Gastrocnemius medialis (tissue), 4 donors: ENCODE data around the gene MYBPH. TPM values are rescaled to one million over a fixed set of nuclear protein-coding genes. Genes with fewer than 3 reads are reported as not detected.

Experiments
- ATAC-seq, 2 donors: fragments of 150-250 bp; one replicate each; pipeline ENCODE4 v1.9.1; 2016
- DNase-seq, 2 donors: peaks; one replicate each; pipeline ENCODE4 v3.0.0-alpha.2; 2019
- H3K27ac ChIP-seq, 4 donors: fragments of 200-600 bp; sonication (generic); 1 replicate in 1 of 4; 2 replicates in 3 of 4; pipeline ENCODE4 v1.5.1; 2016 to 2018; ENCODE audit warnings: mild to moderate bottlenecking in 2 of 4, moderate library complexity in 1 of 4
- H3K27me3 ChIP-seq, 3 donors: fragments of 200-600 bp; sonication (generic) in 2 of 3; 1 replicate in 1 of 3; 2 replicates in 2 of 3; pipeline versions ENCODE4 v1.5.1 to v1.6.0; 2016 to 2019; ENCODE audit warnings: mild to moderate bottlenecking in 1 of 3, moderate library complexity in 1 of 3
- H3K36me3 ChIP-seq, 2 donors: fragments of 200-600 bp; sonication (generic) in 1 of 2; one replicate each; pipeline ENCODE4 v1.5.1; 2017 to 2018
- H3K4me1 ChIP-seq, 2 donors: fragments of 200-600 bp; sonication (generic) in 1 of 2; one replicate each; pipeline ENCODE4 v1.5.1; 2016 to 2017; ENCODE audit warnings: mild to moderate bottlenecking in 2 of 2
- H3K4me3 ChIP-seq, 4 donors: fragments of 200-600 bp; sonication (generic) in 3 of 4; 1 replicate in 1 of 4; 2 replicates in 3 of 4; pipeline ENCODE4 v1.5.1; 2016 to 2019; ENCODE audit warnings: mild to moderate bottlenecking in 2 of 4
- H3K9me3 ChIP-seq, 3 donors: fragments of 200-600 bp; sonication (generic) in 2 of 3; 1 replicate in 1 of 3; 2 replicates in 2 of 3; pipeline ENCODE4 v1.5.1; 2016 to 2019
- POLR2A ChIP-seq, 2 donors: fragments of 450-650 bp; IDR thresholded peaks; one replicate each; pipeline ENCODE4 v1.6.1; 2017; ENCODE audit warnings: antibody characterized with exemption in 2 of 2, mild to moderate bottlenecking in 2 of 2, moderate library complexity in 2 of 2
- in situ Hi-C, 4 donors: fragments of 200-750 bp; cut with MboI; loops; one replicate each; pipeline versions ENCODE4 v1.15.0 to v1.8.0; 2017; ENCODE audit warnings: low sequenced_read_pairs in 4 of 4
- intact Hi-C: fragments of 100-400 bp; cut with DNase I; formaldehyde crosslinking; loops from one replicate; pipeline ENCODE4 v1.15.1; 2023; ENCODE audit warnings: low total_unique reads
- total RNA-seq, 4 donors: library from RNA; depleted of rRNA; stranded (reverse); fragments of >200 nt; gene quantifications; one replicate each; pipeline versions ENCODE4 v1.1.0 to v1.2.3, GENCODE V29; 2016
- TF ChIP-seq, protein P1 (sequence below), 5 experiments: fragments of 450-650 bp in 3 of 5; fragments of 200-600 bp in 2 of 5; sonication (generic) in 2 of 5; IDR thresholded peaks in 4 of 5; conservative IDR thresholded peaks in 1 of 5; 1 replicate in 4 of 5; 2 replicates in 1 of 5; pipeline ENCODE4 v1.5.1; 2016 to 2019; ENCODE audit warnings: antibody characterized with exemption in 5 of 5, mild to moderate bottlenecking in 3 of 5, moderate library complexity in 3 of 5

The MYBPH gene
- total RNA-seq, 4 donors from 2014 or later: 7.4 to 260 (median 45.5) TPM

DNA sequence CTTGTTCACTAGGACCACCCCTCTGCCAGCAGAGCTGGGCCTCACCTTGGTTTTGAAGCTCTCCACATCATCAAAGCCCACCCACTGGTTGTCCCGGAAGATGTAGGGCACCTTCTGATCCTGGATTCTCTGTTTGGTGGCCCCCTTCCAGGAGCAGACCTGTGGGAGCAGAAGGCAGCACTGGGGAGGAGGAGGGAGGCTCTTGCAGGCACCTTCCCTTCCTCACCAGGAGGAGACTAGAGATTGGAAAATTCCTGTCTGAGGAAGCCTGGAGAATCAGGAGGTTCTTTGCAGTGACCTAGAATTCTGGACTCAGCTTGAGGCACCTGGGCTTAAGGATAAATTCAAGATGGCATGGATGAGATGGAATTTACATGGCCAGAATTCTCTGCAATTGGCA, 43.5 kb upstream of the MYBPH start:
- in situ Hi-C loops: loop anchor here (5.0 to 10.0 kb wide), 6 partner anchors 54 to 184 kb away; no protein-coding TSS in a partner anchor
- Histone ChIP-seq H3K4me1 (peaks cover 3 to 8% of the 10 kb centered on the region in 2 donors), H3K4me3 (no peak overlapping the region), H3K9me3 (no peaks in the 10 kb centered on the region), H3K36me3 (no peaks in the 10 kb centered on the region), H3K27ac (no peak overlapping the region), H3K27me3 (no peaks in the 10 kb centered on the region)
- ATAC-seq (no peak), DNase-seq (no peak)
- intact Hi-C loops: no loop called here
- TF ChIP-seq POLR2A (IDR thresholded peaks at IDR 0.05): no peak
- TF ChIP-seq, protein P1, sequence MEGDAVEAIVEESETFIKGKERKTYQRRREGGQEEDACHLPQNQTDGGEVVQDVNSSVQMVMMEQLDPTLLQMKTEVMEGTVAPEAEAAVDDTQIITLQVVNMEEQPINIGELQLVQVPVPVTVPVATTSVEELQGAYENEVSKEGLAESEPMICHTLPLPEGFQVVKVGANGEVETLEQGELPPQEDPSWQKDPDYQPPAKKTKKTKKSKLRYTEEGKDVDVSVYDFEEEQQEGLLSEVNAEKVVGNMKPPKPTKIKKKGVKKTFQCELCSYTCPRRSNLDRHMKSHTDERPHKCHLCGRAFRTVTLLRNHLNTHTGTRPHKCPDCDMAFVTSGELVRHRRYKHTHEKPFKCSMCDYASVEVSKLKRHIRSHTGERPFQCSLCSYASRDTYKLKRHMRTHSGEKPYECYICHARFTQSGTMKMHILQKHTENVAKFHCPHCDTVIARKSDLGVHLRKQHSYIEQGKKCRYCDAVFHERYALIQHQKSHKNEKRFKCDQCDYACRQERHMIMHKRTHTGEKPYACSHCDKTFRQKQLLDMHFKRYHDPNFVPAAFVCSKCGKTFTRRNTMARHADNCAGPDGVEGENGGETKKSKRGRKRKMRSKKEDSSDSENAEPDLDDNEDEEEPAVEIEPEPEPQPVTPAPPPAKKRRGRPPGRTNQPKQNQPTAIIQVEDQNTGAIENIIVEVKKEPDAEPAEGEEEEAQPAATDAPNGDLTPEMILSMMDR (IDR thresholded peaks at IDR 0.05 in 4 of 5, conservative IDR thresholded peaks at IDR 0.05 in 1 of 5): no peak

GRCh38 chr1:203217668-203218067, 42.0 kb upstream of the MYBPH start:
- in situ Hi-C loops (loop anchor here (5.0 to 10.0 kb wide), 6 partner anchors 53 to 183 kb away; no protein-coding TSS in a partner anchor), intact Hi-C loops (no loop called here)
- no peak overlapping the region for H3K4me3 ChIP-seq
- no peaks in the 10 kb centered on the region for H3K9me3 ChIP-seq
- H3K36me3 ChIP-seq: no peaks in the 10 kb centered on the region
- no peak for ATAC-seq
- TF ChIP-seq POLR2A (IDR thresholded peaks at IDR 0.05): no peak
- TF ChIP-seq, protein P1 (IDR thresholded peaks at IDR 0.05 in 4 of 5, conservative IDR thresholded peaks at IDR 0.05 in 1 of 5): no peak
- no peaks in the 10 kb centered on the region for H3K27me3 ChIP-seq
- no peak for DNase-seq
- peaks cover 3 to 8% of the 10 kb centered on the region in 2 donors for H3K4me1 ChIP-seq
- no peak overlapping the region for H3K27ac ChIP-seq

DNA sequence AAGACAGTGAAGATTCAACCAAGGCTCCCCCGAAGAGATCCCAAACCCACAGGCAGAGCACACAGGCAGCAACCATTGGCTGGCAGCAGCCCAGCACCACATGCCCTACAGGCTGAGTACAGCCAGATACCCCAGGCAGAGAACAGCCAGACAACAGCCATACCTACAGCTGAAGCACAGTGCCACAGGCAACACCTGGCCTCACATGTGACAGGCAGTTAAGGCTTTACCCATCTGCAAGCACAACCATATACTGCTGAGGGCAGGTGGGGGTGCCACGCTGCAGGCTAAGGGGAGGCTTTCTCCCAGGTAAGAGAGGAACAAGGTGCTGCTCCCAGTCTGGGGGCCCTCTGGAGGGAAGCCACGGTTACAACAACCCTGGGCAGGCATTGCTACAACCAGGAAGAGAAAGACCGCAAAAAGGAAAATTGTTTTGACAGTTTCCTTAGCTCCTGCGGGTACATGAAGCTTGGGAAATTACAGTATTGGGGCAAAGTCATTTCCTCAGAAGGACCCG, 41.6 kb upstream of the MYBPH start:
- DNase-seq: no peak
- Histone ChIP-seq H3K27ac (no peak overlapping the region), H3K4me3 (no peak overlapping the region), H3K27me3 (no peaks in the 10 kb centered on the region), H3K36me3 (no peaks in the 10 kb centered on the region), H3K9me3 (no peaks in the 10 kb centered on the region), H3K4me1 (peaks cover 3 to 8% of the 10 kb centered on the region in 2 donors)
- TF ChIP-seq POLR2A (IDR thresholded peaks at IDR 0.05): no peak
- TF ChIP-seq, protein P1 (IDR thresholded peaks at IDR 0.05 in 4 of 5, conservative IDR thresholded peaks at IDR 0.05 in 1 of 5): no peak
- intact Hi-C loops (no loop called here), in situ Hi-C loops (loop anchor here (5.0 to 10.0 kb wide), 6 partner anchors 52 to 182 kb away; no protein-coding TSS in a partner anchor)
- ATAC-seq: no peak

DNA sequence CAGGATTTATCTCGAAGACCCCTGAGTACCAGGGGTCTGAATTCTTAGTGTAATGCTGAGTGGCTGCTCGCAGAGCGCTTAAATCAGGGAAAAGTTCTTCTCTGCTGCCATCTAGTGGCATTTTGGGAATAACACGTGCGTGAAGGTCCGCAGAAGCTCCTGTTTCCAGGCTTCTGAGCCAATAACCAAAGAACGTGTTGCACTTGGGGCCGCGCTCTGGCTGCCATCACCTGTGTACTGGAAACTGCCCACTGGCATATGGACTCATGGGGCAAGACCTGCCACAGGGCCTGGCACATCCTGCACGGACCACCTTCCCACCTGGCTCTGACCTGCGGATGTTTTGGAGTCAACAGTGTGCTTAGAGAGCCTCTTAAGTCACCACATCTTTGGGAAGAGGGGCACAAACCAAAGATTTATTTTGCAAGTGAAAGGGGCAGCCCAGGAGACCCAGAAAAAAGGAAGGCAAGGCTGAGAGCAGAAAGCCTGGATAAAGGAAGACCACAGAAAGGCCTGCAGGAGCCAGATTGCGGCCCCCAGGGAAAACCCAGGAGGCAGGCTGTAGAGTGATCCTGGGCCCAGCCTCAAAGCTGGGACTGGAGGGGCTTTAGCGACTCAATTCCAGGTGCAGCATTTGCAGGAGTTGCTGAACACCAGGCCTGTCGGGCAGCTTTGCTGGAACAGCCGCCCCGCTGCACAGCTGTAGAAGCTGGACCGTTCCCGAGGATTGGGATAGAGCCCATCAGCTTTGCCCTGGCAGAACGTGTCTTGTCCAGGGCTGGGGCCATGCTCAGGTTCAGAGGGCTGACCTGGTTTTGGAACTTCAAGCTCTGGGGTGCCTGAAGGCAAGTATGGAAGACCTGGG, 40.9 kb upstream of the MYBPH start:
- Histone ChIP-seq H3K27me3 (no peaks in the 10 kb centered on the region), H3K4me1 (peaks cover 3 to 8% of the 10 kb centered on the region in 2 donors), H3K27ac (no peak overlapping the region), H3K36me3 (no peaks in the 10 kb centered on the region), H3K4me3 (no peak overlapping the region), H3K9me3 (no peaks in the 10 kb centered on the region)
- TF ChIP-seq, protein P1 (IDR thresholded peaks at IDR 0.05 in 4 of 5, conservative IDR thresholded peaks at IDR 0.05 in 1 of 5): peak; percentile 74 to 88 (median 82)
- no peak for TF ChIP-seq POLR2A (IDR thresholded peaks at IDR 0.05)
- intact Hi-C loops (loop anchor here (1.0 kb wide), 3 partner anchors 44 to 177 kb away; no protein-coding TSS in a partner anchor), in situ Hi-C loops (loop anchor here (5.0 to 10.0 kb wide), 6 partner anchors 52 to 182 kb away; no protein-coding TSS in a partner anchor)
- DNase-seq (peak; percentile 37 to 58), ATAC-seq (peak; percentile 88 to 93)
